Measurements from ENCODE around the gene BRIP1. TPM values are rescaled to one million over a fixed set of nuclear protein-coding genes. Genes with fewer than 3 reads are reported as not detected.

Gene BRIP1
- total RNA-seq, 2 experiments from 2014 or later: 13.2 to 14.5 TPM

DNA sequence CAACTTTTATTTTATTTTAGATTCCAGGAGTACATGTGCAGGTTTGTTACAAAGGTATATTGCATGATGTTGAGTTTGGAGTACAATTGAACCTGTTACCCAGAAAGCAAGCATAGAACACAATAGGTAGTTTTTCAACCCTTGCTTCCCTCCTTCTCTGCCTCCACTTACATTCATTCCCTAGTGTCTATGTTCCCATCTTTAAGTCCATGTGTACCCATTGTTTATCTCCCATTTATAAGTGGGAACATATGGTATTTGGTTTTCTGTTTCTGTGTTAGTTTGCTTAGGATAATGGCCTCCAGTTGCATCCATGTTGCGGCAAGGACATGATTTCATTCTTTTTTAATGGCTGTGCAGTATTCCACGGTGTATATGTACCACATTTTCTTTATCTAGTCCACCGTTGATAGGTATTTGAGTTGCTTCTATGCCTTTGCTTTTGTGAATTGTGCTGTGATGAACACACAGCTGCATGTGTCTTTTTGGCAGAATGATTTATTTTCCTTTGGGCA is 158.3 kb downstream of the BRIP1 start:
- H3K27me3 Mint-ChIP-seq: no peaks in the 10 kb centered on the region
- ATAC-seq (no peak), DNase-seq (no peak)
- ChIA-PET CTCF (no interaction called here), POLR2A (no interaction called here)
- no peaks in the 10 kb centered on the region for H3K4me1 Mint-ChIP-seq (ENCODE audit: low read depth)
- H3K36me3 Mint-ChIP-seq (ENCODE audit: low read depth): peaks cover 19% of the 10 kb centered on the region
- H3K9me3 Mint-ChIP-seq: peaks cover 43% of the 10 kb centered on the region
- TF ChIP-seq, protein P1, sequence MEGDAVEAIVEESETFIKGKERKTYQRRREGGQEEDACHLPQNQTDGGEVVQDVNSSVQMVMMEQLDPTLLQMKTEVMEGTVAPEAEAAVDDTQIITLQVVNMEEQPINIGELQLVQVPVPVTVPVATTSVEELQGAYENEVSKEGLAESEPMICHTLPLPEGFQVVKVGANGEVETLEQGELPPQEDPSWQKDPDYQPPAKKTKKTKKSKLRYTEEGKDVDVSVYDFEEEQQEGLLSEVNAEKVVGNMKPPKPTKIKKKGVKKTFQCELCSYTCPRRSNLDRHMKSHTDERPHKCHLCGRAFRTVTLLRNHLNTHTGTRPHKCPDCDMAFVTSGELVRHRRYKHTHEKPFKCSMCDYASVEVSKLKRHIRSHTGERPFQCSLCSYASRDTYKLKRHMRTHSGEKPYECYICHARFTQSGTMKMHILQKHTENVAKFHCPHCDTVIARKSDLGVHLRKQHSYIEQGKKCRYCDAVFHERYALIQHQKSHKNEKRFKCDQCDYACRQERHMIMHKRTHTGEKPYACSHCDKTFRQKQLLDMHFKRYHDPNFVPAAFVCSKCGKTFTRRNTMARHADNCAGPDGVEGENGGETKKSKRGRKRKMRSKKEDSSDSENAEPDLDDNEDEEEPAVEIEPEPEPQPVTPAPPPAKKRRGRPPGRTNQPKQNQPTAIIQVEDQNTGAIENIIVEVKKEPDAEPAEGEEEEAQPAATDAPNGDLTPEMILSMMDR (IDR thresholded peaks at IDR 0.05): no peak
- intact Hi-C loops (cut with micrococcal nuclease): no loop called here
- no peak overlapping the region for H3K27ac Mint-ChIP-seq
- H3K4me3 Mint-ChIP-seq: no peak overlapping the region

DNA sequence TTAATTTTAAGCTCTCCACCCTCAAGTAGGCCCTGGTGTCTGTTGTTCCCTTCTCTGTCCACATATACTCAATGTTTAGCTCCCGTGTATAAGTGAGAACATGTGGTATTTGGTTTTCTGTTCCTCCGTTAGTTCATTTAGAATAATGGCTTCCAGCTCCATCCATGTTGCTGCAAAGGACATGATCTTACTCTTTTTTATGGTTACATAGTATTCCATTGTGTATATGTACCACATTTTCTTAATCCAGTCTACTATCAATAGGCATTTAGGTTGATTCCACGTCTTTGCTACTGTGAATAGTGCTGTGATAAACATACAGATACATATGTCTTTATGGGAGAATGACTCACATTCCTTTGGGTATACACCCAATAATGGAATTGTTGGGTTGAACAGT is 160.9 kb downstream of the BRIP1 start:
- ChIA-PET CTCF (no interaction called here), POLR2A (no interaction called here)
- TF ChIP-seq, protein P1 (IDR thresholded peaks at IDR 0.05): no peak
- peaks cover 61% of the 10 kb centered on the region for H3K9me3 Mint-ChIP-seq
- intact Hi-C loops (cut with micrococcal nuclease): no loop called here
- peaks cover 14% of the 10 kb centered on the region for H3K36me3 Mint-ChIP-seq (ENCODE audit: low read depth)
- H3K27me3 Mint-ChIP-seq: no peaks in the 10 kb centered on the region
- no peak overlapping the region for H3K4me3 Mint-ChIP-seq
- DNase-seq: no peak
- no peaks in the 10 kb centered on the region for H3K4me1 Mint-ChIP-seq (ENCODE audit: low read depth)
- ATAC-seq: no peak
- H3K27ac Mint-ChIP-seq: no peak overlapping the region

DNA sequence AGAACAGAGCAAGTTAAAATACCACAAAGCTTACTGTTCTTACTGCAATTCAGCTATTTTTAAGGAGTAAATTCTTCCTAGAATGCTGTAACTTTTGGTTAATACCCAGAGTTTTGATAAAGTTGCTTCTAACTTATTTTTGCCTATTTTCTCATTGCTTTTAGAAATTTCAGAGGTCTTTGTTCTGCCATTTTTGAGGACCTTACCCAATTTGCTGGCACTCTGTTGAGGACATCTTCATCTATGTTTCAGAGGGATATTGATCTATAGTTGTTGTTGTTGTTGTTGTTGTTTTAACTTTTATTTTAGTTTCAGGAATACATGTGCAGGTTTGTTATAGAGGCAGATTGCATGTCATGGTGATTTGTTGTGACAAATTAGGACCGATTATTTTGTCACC is 161.3 kb downstream of the BRIP1 start:
- ATAC-seq (no peak), DNase-seq (no peak)
- TF ChIP-seq, protein P1 (IDR thresholded peaks at IDR 0.05): no peak
- intact Hi-C loops (cut with micrococcal nuclease): no loop called here
- Mint-ChIP-seq H3K4me1 (ENCODE audit: low read depth) (no peaks in the 10 kb centered on the region), H3K27ac (no peak overlapping the region), H3K36me3 (ENCODE audit: low read depth) (peaks cover 13% of the 10 kb centered on the region), H3K9me3 (peaks cover 62% of the 10 kb centered on the region), H3K27me3 (no peaks in the 10 kb centered on the region), H3K4me3 (no peak overlapping the region)
- CTCF ChIA-PET: no interaction called here
- POLR2A ChIA-PET: no interaction called here

DNA sequence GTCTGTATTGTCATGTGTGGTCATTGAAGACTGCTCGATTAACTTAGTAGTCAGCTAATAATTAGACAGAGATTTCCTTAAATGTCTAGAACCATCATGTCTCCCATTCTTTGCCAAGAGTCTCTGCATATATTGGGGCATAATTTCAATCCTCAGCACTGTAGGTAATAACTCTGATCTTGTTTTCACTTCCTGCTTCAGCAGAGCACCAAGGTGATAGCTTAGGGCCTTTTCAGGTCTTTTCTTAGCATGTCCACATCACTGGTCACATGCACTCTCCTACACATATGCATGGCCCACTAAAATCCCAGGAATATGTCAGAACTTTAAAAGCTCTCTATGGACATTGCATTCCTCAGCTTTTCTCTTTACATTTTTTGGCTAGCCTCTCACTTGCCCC is 162.0 kb downstream of the BRIP1 start:
- H3K27me3 Mint-ChIP-seq: no peaks in the 10 kb centered on the region
- no peak overlapping the region for H3K4me3 Mint-ChIP-seq
- ChIA-PET CTCF (no interaction called here), POLR2A (interaction anchor here (0.5 kb wide), 1 partner anchor 912 kb away, joined by 4 read pairs; no protein-coding TSS in a partner anchor)
- H3K36me3 Mint-ChIP-seq (ENCODE audit: low read depth): peaks cover 13% of the 10 kb centered on the region
- intact Hi-C loops (cut with micrococcal nuclease): no loop called here
- no peak for DNase-seq
- peaks cover 62% of the 10 kb centered on the region for H3K9me3 Mint-ChIP-seq
- no peak overlapping the region for H3K27ac Mint-ChIP-seq
- TF ChIP-seq, protein P1 (IDR thresholded peaks at IDR 0.05): no peak
- H3K4me1 Mint-ChIP-seq (ENCODE audit: low read depth): no peaks in the 10 kb centered on the region
- ATAC-seq: no peak

DNA sequence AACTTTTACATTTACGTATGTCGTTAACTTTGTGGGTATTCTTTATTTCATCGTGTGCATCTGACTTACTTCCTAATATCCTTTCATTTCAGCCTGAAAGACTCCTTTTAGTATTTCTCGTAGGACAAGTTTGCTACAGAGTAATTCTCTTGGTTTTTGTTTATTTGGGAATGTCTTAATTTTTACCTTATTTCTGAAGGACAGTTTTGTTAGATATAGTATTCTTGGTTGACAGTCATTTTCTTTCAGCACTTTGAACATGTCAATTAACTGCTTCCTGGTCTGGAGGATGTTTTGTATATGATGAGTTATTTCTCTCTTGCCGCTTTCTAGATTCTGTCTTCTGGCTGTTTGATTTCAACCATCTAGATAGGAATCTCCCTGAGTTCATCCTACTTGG is 163.1 kb downstream of the BRIP1 start:
- no peaks in the 10 kb centered on the region for H3K27me3 Mint-ChIP-seq
- ChIA-PET POLR2A (no interaction called here), CTCF (no interaction called here)
- TF ChIP-seq, protein P1 (IDR thresholded peaks at IDR 0.05): no peak
- no peak for DNase-seq
- H3K4me1 Mint-ChIP-seq (ENCODE audit: low read depth): no peaks in the 10 kb centered on the region
- H3K27ac Mint-ChIP-seq: no peak overlapping the region
- intact Hi-C loops (cut with micrococcal nuclease): no loop called here
- no peak for ATAC-seq
- peaks cover 62% of the 10 kb centered on the region for H3K9me3 Mint-ChIP-seq
- H3K36me3 Mint-ChIP-seq (ENCODE audit: low read depth): peaks cover 13% of the 10 kb centered on the region
- H3K4me3 Mint-ChIP-seq: no peak overlapping the region

Measured in activated CD8-positive, alpha-beta T cell treated with anti-CD3 and anti-CD28 coated beads for 36 hours (primary cell).